Measurements from ENCODE around the gene YPEL3. TPM values are rescaled to one million over a fixed set of nuclear protein-coding genes. Genes with fewer than 3 reads are reported as not detected.
"Not testable (repeated sequence)": the region's sequence is repeated elsewhere in the genome, so short reads cannot be mapped to it uniquely, and the experiment has no call there.

Gene YPEL3, protein sequence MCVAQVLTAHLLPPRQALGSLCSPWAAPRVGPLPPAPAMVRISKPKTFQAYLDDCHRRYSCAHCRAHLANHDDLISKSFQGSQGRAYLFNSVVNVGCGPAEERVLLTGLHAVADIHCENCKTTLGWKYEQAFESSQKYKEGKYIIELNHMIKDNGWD
- 23.6 TPM for total RNA-seq (ENCODE audit: insufficient read depth, low replicate concordance)

DNA sequence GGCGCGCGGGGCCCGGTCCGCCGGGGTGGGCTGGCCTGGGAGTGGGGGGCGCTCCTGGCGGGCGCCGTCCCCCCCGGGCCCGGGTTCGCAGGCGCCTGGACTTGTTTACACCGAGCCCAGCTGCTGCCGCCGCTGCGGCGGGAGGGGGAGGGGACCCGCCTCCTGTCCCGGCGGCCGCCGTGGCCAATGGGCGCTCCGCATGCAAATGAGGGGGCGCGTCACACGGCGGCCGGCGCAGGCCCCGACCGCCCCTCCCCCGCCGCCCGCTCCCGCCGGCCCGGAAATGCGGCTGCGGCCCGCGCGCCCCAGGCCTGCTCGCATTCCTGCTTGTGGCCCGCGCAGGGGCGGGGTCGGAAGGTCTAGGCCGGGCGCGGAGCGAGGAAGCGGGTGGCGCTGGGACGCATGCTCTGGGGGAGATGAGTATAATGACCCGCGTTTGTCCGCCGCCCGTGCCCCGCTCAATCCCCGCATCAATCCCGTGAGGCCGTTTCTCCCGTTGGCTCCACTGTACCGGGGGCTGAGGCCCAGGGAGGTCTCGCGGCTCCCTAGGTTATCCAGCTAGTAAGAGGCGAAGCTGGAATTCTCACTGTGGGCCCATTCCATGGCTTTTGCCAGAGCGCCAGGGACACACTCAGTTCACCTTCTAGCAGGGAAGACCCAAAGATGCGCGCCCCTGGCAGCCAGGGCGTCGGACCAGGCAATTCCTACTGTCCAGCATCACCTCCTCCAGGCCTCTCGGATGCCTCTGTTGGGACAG, at the start of gene YPEL3:
Gene YPEL3 (minus strand): TSS at position 109 of the 757 bp plus-strand sequence. CDS start 731 bp downstream, outside the sequence.
- DNase-seq (ENCODE audit: low spot score) = peak; percentile 86

DNA sequence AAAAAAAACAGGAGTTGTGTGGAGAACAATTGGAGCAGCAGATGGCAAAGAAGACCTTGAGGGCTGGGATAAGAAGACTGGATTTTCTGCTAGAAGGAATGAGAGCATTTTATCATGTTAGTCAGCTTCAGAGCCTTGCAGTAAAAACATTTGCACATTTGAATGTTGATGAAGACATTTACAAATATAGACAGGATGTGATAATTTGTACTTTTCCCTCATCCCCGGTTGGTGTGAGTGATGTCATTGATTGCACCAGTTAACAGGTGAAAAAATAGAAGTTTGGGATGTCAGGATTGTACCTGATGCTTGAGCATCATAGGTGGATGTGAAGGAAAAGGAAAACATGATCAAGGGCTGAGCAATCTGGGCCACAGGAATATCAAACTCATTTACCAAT, 49.6 kb upstream of the YPEL3 start:
- DNase-seq (ENCODE audit: low spot score) = no peak

DNA sequence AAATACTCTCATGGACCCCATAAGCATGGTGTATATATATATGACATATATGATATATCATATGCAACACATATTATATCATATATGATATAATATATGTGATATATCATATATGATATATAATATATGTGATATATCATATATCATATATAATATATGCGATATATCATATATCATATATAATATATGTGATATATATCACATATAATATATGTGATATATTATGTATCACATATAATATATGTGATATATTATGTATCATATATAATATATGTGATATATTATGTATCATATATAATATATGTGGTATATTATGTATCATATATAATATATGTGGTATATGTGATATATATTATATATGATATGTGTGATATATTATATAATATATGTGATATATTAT, 48.9 kb upstream of the YPEL3 start:
- DNase-seq (ENCODE audit: low spot score) = no peak

DNA sequence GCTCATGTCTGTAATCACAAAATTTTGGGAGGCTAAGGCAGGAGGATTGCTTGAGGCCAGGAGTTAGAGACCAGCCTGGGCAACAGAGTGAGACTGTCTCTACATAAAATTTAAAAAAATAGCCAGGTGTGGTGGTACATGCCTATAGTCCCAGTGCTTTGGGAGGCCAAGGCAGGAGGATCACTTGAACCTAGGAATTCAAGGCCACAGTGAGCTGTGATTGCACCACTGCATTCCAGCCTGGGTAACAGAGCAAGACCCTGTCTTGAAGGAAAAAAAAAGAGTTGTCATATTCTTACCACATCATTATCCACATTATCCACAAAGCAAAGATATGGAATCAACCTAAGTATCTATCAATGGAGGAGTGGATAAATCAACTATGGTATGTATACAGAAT, 48.0 kb upstream of the YPEL3 start:
- no peak for DNase-seq (ENCODE audit: low spot score)

DNA sequence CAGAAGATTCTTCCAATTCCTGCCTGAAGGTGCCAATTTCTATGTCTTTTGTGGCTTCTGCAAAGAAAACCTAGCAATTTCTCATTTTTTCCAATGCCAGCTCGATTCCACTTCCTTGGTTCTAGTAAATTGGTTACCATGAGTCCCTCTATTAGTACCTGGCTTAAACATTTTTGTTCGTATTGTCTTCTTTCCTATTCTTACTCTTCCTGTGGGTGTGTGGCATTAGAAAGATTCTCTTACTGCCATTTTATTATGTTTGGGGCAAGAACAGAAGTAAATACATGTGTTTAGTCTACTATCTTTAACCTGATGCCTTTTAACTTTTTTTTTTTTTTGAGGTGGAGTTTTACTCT, 47.3 kb upstream of the YPEL3 start:
- no peak for DNase-seq (ENCODE audit: low spot score)

DNA sequence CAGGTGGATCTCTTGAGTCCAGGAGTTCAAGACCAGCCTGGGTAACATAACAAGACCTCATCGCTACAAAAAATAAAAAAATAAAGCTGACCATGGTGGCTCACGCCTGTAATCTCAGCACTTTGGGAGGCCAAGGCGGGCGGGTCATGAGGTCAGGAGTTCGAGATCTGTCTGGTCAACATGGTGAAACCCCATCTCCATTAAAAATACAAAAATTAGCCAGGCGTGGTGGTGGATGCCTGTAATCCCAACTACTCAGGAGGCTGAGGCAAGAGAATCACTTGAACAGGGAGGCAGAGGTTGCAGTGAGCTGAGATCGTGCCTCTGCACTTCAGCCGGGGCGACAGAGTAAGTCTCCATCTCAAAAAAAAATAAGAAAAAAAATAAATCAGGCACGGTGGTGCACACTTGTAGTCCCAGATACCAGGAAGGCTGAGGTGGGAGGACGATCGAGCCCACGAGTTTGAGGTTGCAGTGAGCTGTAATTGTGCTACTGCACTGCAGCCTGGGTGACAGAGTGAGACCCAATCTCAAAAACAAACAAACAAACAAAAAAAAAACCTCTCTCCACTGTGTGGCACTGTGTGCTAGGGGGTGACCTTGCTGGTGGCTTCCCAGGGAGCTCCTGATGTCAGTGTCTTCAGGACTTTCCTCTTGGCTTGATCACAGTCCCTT, 46.8 kb upstream of the YPEL3 start:
- no peak for DNase-seq (ENCODE audit: low spot score)

DNA sequence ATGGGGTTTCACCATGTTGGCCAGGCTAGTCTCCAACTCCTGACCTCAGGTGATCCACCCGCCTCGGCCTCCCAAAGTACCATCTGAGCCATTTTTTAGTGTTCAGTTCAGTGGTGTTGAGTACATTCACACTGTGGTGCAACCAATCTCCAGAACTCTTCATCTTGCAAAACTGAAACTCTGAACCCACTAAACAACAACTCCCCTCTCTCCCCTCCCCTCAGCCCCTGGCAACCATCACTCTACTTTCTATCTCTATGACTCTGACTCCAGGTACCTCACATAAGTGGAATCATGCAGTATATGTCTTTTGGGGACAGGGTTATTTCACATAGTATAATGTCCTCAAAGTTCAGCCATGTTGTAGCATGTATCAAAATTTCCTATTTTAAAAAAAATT, 45.7 kb upstream of the YPEL3 start:
- no peak for DNase-seq (ENCODE audit: low spot score)

DNA sequence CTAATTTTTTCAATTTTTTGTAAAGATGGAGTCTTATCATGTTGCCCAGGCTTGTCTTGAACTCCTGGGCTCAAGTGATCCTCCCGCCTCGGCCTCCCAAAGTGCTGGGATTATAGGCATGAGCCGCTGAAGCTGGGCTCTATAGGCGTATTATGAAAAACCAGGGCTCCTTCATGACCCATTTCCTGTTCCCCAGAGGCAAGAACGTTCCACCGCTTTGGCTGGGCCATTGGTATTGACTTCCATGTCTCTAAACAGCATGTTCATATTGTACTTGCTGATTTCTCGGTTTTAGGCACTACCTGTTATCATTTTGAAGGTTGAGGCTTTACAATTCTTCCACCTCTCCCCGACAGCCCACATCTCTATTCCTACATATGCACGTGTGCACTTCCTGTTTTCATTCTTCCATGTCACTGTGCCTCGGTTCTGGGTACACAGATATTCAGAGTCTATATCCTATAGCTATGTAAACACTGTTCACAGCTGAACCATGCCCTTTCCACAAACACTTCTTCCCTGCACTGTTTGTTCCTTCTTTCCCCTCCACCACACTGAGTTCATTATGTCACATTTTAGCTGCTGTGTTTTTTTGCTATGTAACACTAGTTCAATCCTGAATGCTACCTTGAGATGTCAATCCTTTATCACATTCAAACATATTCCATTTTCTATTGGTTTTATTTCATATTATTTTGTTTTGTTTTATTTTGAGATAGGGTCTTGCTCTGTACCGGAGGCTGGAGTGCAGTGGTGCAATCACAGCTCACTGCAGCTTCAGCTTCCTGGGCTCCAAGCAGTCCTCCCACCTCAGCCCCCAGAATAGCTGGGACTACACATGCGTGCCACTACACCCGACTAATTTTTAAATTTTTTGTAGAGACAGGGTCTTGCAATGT, 43.8 kb upstream of the YPEL3 start:
- DNase-seq (ENCODE audit: low spot score) = no peak

DNA sequence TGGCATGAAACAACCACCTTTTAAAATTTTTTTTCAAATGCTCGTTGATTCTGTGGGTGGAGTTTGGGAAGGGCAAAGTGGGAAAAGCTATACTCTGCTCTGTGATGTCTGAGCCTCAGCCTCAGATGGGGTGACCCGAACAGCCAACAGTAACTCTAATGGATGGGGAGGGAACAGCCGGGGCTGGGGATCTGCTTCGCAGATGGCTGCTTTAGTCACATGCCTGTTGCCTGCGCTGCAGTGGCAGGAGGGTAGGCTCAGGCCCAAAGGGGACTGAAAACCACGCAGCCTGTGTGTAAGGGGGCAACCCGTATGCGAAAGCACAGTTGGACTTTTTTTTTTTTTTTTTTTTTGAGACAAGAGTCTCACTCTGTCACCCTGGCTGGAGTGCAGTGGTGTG, 41.9 kb upstream of the YPEL3 start:
- DNase-seq (ENCODE audit: low spot score) = no peak

DNA sequence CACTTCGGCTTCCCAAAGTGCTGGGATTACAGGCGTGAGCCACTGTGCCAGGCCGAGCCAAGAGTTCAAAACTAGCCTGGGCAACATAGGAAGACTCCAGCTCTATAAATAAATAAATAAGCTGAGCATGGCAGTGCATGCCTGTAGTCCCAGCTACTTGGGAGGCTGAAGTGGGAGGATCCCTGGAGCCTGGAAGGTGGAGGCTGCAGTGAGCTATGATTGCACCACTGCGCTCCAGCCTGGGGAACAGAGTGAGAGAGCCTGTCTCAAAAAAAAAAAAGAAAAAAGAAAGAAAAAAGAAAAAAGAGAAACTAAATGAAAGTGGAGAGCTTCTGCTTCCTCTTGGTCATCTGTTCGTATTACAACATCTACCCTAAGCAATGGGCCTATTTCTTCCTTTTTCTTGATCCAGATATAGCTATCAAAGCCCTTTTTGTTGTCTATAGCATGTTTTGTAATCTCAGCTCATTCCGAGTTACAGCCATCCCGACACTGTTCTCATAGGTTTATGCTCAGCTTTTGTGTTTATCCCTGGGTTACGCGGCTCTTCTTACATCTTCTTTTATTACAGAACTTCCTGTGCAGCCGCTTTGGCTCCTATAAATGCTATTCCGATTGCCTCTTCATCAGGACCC, 41.1 kb upstream of the YPEL3 start:
- DNase-seq (ENCODE audit: low spot score) = peak; percentile 49

DNA sequence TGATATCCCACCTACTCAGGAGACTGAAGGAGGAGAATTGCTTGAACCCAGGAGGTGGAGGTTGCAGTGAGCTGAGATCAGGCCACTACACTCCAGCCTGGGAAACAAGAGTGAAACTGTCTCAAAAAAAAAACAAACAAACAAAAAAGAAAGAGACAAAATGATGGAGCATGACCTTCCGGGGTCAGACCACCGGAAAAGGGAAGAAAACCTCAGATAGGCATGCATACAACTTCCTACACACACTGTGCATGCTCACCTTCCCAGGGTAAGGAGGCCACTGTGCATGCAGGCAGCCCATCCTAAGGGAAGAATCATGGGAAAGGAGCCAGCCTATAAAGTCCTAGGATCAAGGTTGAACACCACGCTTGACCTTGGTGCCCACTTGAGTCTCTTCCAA, 36.6 kb upstream of the YPEL3 start:
- DNase-seq (ENCODE audit: low spot score) = no peak

DNA sequence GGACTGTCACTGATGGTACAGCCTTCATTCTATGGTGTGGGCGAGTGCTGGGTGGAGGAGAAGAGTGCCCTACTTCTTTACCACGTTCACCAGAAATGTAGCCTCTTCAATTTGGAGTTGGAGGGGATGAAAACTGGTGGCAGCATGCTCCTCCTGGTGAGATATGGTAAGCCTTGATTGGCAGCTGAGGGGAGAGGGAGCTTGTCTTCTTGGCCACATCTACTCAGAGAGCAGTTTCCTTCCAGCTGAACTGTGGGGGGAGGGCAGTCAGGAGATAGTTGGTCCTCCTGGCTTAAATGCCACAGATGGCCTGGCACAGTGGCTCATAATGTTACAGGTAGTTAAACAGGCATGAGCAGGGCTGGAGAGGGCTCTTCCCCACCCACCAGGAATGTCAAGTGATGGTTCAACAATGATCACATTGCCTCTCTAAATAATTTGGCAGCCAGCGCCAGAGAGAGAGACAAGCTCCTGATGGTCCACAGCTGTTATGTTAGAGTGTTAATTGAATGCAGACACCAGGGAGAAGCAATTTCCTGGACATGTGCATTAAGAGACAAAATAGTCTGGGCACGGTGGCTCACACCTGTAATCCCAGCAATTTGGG, 36.0 kb upstream of the YPEL3 start:
- DNase-seq (ENCODE audit: low spot score) = no peak

DNA sequence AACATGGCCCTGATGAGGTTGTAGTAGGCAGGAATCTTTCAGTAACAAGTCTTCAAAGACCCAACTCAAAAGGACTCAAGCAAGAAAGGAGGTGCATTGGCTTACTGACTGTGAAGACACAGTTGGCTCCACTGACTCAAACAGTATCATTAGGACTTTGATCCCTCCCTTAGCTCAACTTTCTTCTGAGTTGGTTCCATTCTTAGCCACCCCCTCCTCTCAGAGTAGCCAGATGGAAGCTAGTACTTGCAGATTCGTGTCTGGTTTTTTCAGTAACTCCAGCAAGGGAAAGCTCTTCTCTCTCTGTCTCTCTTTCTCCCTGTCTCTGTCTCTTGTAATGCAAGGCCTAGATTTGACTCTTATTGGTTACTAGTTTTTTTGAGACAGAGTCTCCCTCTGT, 32.0 kb upstream of the YPEL3 start:
- DNase-seq (ENCODE audit: low spot score) = no peak

DNA sequence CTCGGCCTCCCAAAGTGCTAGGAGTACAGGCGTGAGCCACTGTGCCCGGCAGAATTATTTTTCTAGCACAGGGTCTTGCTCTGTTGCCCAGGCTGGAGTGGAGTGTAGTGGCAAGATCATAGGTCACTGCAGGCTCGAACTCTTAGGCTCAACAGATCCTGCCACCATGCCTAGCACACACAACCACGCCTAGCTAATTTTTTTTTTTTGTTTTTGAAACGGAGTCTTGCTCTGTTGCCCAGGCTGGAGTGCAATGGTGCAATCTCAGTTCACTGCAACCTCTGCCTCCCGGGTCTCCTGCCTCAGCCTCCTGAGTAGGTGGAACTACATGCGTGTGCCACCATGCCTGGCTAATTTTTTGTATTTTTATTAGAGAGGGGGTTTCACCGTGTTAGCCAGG, 29.7 kb upstream of the YPEL3 start:
- DNase-seq (ENCODE audit: low spot score) = not testable (repeated sequence)

DNA sequence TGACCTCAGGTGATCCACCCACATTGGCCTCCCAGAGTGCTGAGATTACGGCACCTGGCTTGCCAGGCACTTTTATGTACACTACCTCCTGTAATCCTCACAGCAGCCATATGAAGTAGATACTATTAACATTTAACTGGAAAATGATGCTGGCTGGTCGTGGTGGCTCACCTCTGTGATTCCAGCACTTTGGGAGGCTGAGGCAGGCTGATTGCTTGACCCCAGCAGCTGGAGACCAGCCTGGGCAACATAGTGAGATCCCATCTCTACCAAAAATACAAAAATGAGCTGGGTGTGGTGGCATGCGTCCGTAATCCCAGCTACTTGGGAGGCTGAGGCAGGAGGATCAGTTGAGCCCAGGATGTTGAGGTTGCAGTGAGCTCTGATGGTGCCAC, 29.0 kb upstream of the YPEL3 start:
- no peak for DNase-seq (ENCODE audit: low spot score)

DNA sequence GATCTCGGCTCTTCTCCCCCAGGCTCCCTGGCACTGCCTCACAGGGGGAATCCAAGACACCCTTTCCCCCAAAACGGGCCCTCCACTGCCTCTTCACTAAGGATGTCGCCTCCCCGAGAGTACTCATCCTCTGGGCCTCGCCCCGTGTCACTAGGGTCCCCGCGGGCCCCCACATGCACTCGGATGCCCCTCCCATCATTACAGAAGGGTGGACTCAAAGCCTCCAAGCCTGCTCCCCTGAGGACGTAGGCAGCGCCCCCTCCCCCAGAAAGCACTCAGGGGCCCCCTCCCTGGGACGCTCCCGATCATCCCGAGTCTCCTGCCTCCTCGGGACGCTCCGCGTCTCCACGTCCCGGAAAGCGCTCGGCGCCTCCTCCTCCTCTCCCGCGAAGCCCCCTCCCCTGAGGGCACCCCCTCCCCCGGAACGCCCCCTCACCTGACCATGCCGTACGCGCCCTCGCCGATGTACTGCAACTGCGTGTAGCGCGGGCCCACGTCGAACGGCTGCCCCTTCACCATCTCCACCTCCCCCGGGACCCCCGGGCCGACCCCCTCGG, 26.7 kb upstream of the YPEL3 start:
- DNase-seq (ENCODE audit: low spot score) = peak; percentile 45

DNA sequence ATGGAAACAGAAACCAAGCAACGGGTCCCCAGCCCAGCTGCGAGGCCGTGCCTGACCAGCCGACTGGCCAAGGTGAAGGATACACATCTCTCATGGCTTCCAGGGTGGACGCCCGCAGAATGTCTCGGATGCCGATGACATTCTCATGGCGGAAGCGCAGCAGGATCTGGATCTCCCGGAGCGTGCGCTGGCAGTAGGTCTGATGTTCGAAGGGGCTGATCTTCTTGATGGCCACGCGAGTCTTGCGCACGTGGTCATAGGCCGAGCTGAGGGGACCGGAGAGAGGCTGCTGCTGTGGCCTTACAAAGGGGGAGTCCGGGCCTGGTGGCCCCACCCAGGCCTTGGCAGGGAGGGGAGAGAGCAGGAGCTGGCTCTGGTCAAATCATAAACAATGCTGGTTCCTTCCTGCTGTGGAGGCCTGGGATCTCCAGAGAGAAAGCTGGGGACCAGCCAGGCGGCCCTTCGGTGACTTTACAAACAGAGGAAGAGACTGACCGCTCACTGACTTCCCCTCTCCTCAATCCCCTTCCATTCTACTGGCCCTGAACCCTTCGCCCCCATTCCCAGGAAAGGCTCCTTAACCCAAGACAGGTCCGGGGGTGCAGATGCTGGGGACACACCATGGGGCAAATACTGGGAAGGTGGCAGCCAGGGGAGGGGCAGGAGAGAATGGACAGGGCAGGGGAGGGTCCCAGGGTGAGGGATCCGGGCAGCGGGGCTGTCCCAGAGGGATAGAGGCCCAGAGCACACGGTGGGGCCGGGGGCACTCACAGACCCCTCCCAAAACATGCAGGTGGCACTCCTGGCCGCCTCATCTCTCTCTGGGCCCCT, 25.9 kb upstream of the YPEL3 start:
- DNase-seq (ENCODE audit: low spot score) = peak; percentile 57

DNA sequence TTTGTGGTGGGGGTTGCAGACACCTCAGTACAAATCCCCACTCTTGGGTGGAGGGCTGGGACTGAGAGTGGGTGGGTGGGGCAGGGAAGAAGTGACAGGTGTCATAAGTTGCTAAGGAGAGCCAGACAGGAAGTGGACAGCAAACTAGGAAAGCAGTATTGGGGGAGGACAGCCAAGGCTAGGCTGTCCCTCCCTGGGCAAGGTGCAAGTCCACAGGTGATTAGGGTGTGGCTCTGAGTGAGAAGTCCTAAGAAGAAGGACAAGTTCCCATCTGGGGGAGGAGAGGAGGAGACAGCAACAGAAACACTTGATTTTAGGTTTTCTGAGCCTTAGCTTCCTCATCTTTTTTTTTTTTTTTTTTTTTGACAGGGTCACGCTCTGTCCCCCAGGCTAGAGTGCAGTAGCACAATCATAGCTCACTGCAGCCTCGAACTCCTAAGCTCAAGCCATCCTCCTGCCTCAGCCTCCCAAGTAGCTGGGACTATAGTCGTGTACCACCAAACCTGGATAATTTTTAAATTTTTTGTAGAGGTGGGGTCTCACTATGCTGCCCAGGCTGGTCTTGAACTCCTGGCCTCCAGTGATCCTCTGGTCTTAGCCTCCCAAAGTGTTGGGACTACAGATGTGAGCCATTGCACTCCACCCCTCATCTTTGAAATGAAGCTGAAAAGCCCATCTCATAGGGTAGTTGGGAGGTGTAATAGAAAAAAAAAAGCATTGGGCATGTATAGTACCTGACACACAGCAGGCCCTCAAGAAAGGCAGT, 24.5 kb upstream of the YPEL3 start:
- no peak for DNase-seq (ENCODE audit: low spot score)

DNA sequence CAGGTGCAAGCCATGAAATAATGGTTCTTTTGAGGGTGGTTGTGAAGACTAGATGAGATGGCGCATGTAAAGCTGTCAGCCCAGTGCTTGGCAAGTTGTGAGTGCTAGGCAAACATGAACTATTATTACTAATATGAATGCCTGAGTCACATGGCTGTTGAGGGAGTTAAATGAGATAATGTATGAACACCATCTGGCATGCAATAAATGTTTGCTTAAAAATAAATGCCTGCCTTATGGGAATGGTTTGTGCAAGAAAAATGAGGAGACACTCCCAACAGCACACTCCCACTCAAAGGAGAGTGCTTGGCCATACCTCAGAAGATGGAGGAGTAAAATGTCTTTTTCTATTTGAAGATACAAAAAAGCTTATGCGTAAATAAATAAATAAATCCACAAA, 23.4 kb upstream of the YPEL3 start:
- no peak for DNase-seq (ENCODE audit: low spot score)
